HEK293T (cell line): Measurements from ENCODE around the gene VPS37B.

Source experiments
- CTBP1 ChIP-seq: fragments of 450-650 bp; IDR thresholded peaks from 2 replicates; pipeline ENCODE4 v1.6.1; 2016; ENCODE audit warnings: borderline replicate concordance
- FOXA1 ChIP-seq: fragments of 450-650 bp; IDR thresholded peaks from 2 replicates; pipeline ENCODE4 v1.6.1; 2016; ENCODE audit warnings: mild to moderate bottlenecking
- NFRKB ChIP-seq: fragments of 450-650 bp; IDR thresholded peaks from 2 replicates; pipeline ENCODE4 v1.6.1; 2016; ENCODE audit warnings: mild to moderate bottlenecking, moderate library complexity
- SP1 ChIP-seq: fragments of 450-650 bp; IDR thresholded peaks from 2 replicates; pipeline ENCODE4 v1.6.1; 2017
- ZNF384 ChIP-seq: fragments of 450-650 bp; IDR thresholded peaks from 2 replicates; pipeline ENCODE4 v1.6.1; 2016
- TF ChIP-seq, protein P1 (sequence below): fragments of 450-650 bp; IDR thresholded peaks from 2 replicates; pipeline ENCODE4 v1.6.1; 2016

DNA sequence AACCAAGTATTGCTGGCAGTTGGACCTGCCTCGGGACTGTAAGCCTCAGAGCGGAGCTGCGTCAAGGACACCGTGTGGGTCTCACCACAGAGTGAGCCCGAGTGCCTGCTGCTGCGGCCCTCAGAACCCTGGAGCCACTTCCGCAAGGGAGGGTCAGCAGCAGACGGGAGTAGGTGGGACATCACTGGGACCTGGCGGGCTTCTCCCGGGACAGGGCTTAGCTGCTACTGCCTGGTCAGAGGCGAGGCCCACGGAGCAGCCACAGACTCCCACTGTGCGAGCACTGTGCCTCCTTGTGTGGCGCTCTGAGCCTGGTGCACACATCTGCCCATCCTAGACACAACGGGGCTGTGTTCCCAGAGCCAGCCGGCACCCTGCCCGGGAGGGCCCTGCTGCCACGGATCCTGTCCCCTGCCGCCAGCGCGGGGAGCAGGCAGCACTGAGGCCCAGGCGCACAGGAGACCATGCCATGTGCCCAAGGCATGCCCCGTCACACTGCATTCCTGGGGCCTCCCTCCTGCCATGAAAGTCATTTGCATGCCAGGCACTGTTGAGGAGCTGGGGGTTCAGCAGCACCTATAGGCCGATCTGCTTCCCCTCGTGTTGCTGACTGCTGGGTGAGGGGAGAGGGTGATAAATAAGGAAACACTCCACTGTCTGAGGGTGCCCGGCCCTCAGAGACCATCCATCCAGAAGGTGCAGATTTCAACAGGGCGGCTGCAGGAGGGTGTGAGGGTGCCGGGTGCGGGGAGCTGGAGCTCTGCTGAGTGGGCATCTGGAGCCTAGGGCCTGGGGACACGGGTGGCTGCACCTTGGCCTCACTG, 50.7 kb downstream of the VPS37B start:
- TF ChIP-seq, protein P1, sequence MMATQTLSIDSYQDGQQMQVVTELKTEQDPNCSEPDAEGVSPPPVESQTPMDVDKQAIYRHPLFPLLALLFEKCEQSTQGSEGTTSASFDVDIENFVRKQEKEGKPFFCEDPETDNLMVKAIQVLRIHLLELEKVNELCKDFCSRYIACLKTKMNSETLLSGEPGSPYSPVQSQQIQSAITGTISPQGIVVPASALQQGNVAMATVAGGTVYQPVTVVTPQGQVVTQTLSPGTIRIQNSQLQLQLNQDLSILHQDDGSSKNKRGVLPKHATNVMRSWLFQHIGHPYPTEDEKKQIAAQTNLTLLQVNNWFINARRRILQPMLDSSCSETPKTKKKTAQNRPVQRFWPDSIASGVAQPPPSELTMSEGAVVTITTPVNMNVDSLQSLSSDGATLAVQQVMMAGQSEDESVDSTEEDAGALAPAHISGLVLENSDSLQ, result no peak
- TF ChIP-seq ZNF384 (no peak), FOXA1 (no peak), CTBP1 (no peak), NFRKB (no peak), SP1 (no peak)
